Loucy (cell line): ENCODE results near the gene TNIP3.

Experiments
- H2AFZ ChIP-seq: fragments of 200-600 bp; sonication (generic); 2 replicates; pipeline ENCODE4 v1.6.0; 2016; ENCODE audit warnings: antibody characterized with exemption, mild to moderate bottlenecking, low read length, moderate library complexity
- H3F3A ChIP-seq: fragments of 200-600 bp; 2 replicates; pipeline ENCODE4 v1.6.0; 2016; ENCODE audit warnings: antibody characterized with exemption, low read depth, mild to moderate bottlenecking
- H3K27me3 ChIP-seq: fragments of 200-600 bp; sonication (generic); 2 replicates; pipeline ENCODE4 v1.6.1; 2014; ENCODE audit warnings: low read length, mild to moderate bottlenecking; ENCODE audit not compliant: insufficient read depth, poor library complexity, severe bottlenecking
- H3K36me3 ChIP-seq: fragments of 200-600 bp; sonication (generic); 2 replicates; pipeline ENCODE4 v1.6.1; 2016; ENCODE audit warnings: low read length; ENCODE audit not compliant: insufficient read depth
- H3K4me1 ChIP-seq: fragments of 200-600 bp; sonication (generic); 2 replicates; pipeline ENCODE4 v1.5.1; 2014; ENCODE audit warnings: low read length, mild to moderate bottlenecking; ENCODE audit not compliant: insufficient read depth, poor library complexity, severe bottlenecking
- H3K4me2 ChIP-seq: fragments of 200-600 bp; sonication (generic); 2 replicates; pipeline ENCODE4 v1.6.0; 2014; ENCODE audit warnings: antibody characterized with exemption, low read length, low read depth, mild to moderate bottlenecking; ENCODE audit not compliant: poor library complexity, severe bottlenecking
- H3K4me3 ChIP-seq: fragments of 200-600 bp; sonication (generic); 2 replicates; pipeline ENCODE4 v1.5.1; 2014; ENCODE audit warnings: low read length, mild to moderate bottlenecking, mixed read lengths; ENCODE audit not compliant: poor library complexity, severe bottlenecking
- H3K79me2 ChIP-seq: fragments of 200-600 bp; sonication (generic); 2 replicates; pipeline ENCODE4 v1.6.1; 2014; ENCODE audit warnings: low read length; ENCODE audit not compliant: insufficient read depth
- H3K9ac ChIP-seq: fragments of 200-600 bp; sonication (generic); 2 replicates; pipeline ENCODE4 v1.6.0; 2014; ENCODE audit warnings: mild to moderate bottlenecking, low read depth, low read length, moderate library complexity; ENCODE audit not compliant: poor library complexity, severe bottlenecking
- H3K9me2 ChIP-seq: fragments of 200-600 bp; sonication (generic); replicated peaks from 2 replicates; pipeline ENCODE4 v1.6.1; 2016; ENCODE audit warnings: low read depth, low read length, mixed read lengths
- H3K9me3 ChIP-seq: fragments of 200-600 bp; sonication (generic); 2 replicates; pipeline ENCODE4 v1.6.1; 2014; ENCODE audit warnings: mild to moderate bottlenecking, antibody characterized with exemption, low read length, low read depth; ENCODE audit not compliant: insufficient read depth
- H4K20me1 ChIP-seq: fragments of 200-600 bp; sonication (generic); 2 replicates; pipeline ENCODE4 v1.6.0; 2014; ENCODE audit warnings: antibody characterized with exemption, low read length, mild to moderate bottlenecking; ENCODE audit not compliant: insufficient read depth, poor library complexity, severe bottlenecking
- CTCF ChIP-seq: fragments of 200-600 bp; sonication (generic); conservative IDR thresholded peaks from 2 replicates; pipeline ENCODE4 v1.5.1; 2014; ENCODE audit warnings: mild to moderate bottlenecking, antibody characterized with exemption, low read length
- EZH2phosphoT487 ChIP-seq: fragments of 200-600 bp; IDR thresholded peaks from 2 replicates; pipeline ENCODE4 v1.6.1; 2018; ENCODE audit warnings: antibody characterized with exemption, mild to moderate bottlenecking, moderate library complexity, borderline replicate concordance

Gene TNIP3

DNA sequence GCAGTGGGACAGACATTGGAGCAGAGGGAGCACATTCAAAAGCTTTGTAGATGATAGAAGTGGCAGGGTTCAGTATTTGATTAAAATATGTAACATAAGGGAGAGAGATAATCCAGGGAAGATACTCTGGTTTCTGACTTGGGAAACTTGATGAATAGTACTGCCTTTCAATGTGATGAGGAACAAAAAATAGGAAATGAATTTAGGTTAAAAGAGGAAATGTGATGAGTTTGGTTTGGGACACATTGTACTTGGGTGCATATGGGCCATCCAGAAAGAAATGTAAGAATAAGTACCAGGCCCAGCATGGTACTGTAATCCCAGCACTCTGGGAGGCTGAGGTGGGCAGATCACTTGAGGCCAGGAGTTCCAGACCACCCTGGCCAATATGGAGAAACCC is 70.9 kb downstream of the TNIP3 start:
- H3K9me3 ChIP-seq, result no peaks in the 10 kb centered on the region
- H2AFZ ChIP-seq, result no peak overlapping the region
- H3K4me1 ChIP-seq, result no peaks in the 10 kb centered on the region
- H3K4me3 ChIP-seq, result no peak overlapping the region
- H3K36me3 ChIP-seq, result no peaks in the 10 kb centered on the region
- H3K27me3 ChIP-seq, result no peaks in the 10 kb centered on the region
- H3K4me2 ChIP-seq, result no peak overlapping the region
- no peak for TF ChIP-seq EZH2phosphoT487
- TF ChIP-seq CTCF, result no peak
- H3K9me2 ChIP-seq, result no peaks in the 10 kb centered on the region
- H3F3A ChIP-seq, result no peaks in the 10 kb centered on the region
- no peaks in the 10 kb centered on the region for H4K20me1 ChIP-seq
- no peaks in the 10 kb centered on the region for H3K79me2 ChIP-seq
- H3K9ac ChIP-seq, result no peak overlapping the region

DNA sequence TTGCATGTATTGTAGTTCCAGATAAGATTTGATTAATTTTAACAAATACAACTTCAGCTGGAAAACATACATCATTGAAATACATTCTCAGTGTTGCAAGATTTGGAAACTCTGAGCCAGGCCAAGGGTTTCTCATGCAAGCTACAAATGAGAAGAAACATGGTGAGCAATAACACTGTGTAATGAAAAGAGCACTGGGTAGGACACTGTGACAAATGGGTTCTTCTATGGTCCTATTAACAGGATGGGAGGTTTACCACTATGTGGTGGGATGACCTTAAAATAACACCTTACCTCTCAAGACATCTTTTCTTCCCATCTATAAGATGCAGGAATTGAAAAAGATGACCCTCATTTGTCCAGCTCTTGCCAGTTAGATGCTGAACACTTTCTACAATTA is 72.2 kb downstream of the TNIP3 start:
- no peak for TF ChIP-seq CTCF
- H4K20me1 ChIP-seq, result no peaks in the 10 kb centered on the region

DNA sequence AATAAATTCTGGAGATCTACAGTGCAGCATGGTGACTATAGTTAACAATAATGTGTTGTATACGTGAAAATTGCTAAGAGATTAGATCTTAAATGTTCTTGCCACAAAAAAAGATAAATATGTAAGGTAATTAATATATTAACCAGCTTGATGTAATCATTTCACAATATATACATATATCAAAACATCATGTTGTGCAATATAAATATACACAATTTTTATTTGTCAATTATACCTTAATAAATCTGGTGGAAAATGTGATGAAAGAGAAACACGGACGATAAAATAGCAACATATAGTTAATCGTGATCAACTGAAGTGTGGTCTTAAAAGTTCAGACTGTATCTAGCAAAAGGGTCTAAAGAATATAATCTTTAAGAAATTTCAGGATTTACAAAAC is 75.3 kb downstream of the TNIP3 start:
- Histone ChIP-seq H3K36me3 (no peaks in the 10 kb centered on the region), H3K79me2 (no peaks in the 10 kb centered on the region), H3K4me2 (no peak overlapping the region), H3K9ac (no peak overlapping the region), H4K20me1 (no peaks in the 10 kb centered on the region), H3K9me3 (no peaks in the 10 kb centered on the region), H3K4me1 (no peaks in the 10 kb centered on the region), H3F3A (no peaks in the 10 kb centered on the region), H3K9me2 (no peaks in the 10 kb centered on the region), H2AFZ (no peak overlapping the region), H3K27me3 (no peaks in the 10 kb centered on the region), H3K4me3 (no peak overlapping the region)
- TF ChIP-seq CTCF (no peak), EZH2phosphoT487 (no peak)

More for the DNA sequence above, 72.2 kb downstream of the TNIP3 start:
- Histone ChIP-seq H3K4me3 (no peak overlapping the region), H3K27me3 (no peaks in the 10 kb centered on the region), H3F3A (no peaks in the 10 kb centered on the region), H3K9me3 (no peaks in the 10 kb centered on the region), H3K36me3 (no peaks in the 10 kb centered on the region), H3K9ac (no peak overlapping the region), H2AFZ (no peak overlapping the region), H3K79me2 (no peaks in the 10 kb centered on the region), H3K4me2 (no peak overlapping the region), H3K4me1 (no peaks in the 10 kb centered on the region), H3K9me2 (no peaks in the 10 kb centered on the region)
